Activated T-helper 2 cell treated with anti-CD3 and anti-CD28 coated beads, Interferon-gamma antibody, Interleukin-2, Interleukin-4, amounts not matched to agents 10 μg/mL and 5 μg/mL and 100 μg/mL, durations not matched to agents 14 hours and 24 hours and 36 hours (primary cell): ENCODE results near the gene NTRK2. TPM values are rescaled to one million over a fixed set of nuclear protein-coding genes. Genes with fewer than 3 reads are reported as not detected.
"Not testable (repeated sequence)": the region's sequence is repeated elsewhere in the genome, so short reads cannot be mapped to it uniquely, and the experiment has no call there.

Experiments
- DNase-seq: peaks from one replicate; pipeline ENCODE4 v3.0.0; 2021; ENCODE audit warnings: low spot score
- H3K27ac Mint-ChIP-seq: one replicate; pipeline ENCODE4 v1.8.0; 2021; ENCODE audit warnings: mixed read lengths
- H3K27me3 Mint-ChIP-seq: one replicate; pipeline ENCODE4 v1.8.0; 2021; ENCODE audit warnings: low read depth, mixed read lengths
- H3K36me3 Mint-ChIP-seq: one replicate; pipeline ENCODE4 v1.8.0; 2021; ENCODE audit warnings: low read depth, mixed read lengths
- H3K4me1 Mint-ChIP-seq: one replicate; pipeline ENCODE4 v1.8.0; 2021; ENCODE audit warnings: low read depth, mixed read lengths
- H3K4me3 Mint-ChIP-seq: one replicate; pipeline ENCODE4 v1.8.0; 2021; ENCODE audit warnings: low read depth, mild to moderate bottlenecking, moderate library complexity, mixed read lengths
- H3K9me3 Mint-ChIP-seq: one replicate; pipeline ENCODE4 v1.8.0; 2021; ENCODE audit warnings: mixed read lengths
- intact Hi-C: fragments of 100-400 bp; cut with micrococcal nuclease; formaldehyde crosslinking; loops from one replicate; pipeline ENCODE4 v1.15.1; 2023
- total RNA-seq: library from RNA; stranded (reverse); gene quantifications from 2 replicates; pipeline ENCODE4 v1.2.3, GENCODE V29; 2022

NTRK2 gene
- total RNA-seq, 1 donor from 2014 or later, result 1.6 TPM

- intact Hi-C loops, result no loop called here
- no peak overlapping the region for H3K4me3 Mint-ChIP-seq
- DNase-seq, result no peak
- no peaks in the 10 kb centered on the region for H3K4me1 Mint-ChIP-seq
- no peaks in the 10 kb centered on the region for H3K9me3 Mint-ChIP-seq
- H3K27me3 Mint-ChIP-seq, result no peaks in the 10 kb centered on the region
- no peak overlapping the region for H3K27ac Mint-ChIP-seq
- no peaks in the 10 kb centered on the region for H3K36me3 Mint-ChIP-seq
Measured at GRCh38 chr9:84891924-84892323, 222.4 kb downstream of the NTRK2 start.

GRCh38 chr9:84893419-84894128 is 224.0 kb downstream of the NTRK2 start:
- intact Hi-C loops, result no loop called here
- Mint-ChIP-seq H3K27ac (no peak overlapping the region), H3K27me3 (no peaks in the 10 kb centered on the region), H3K4me1 (no peaks in the 10 kb centered on the region), H3K4me3 (no peak overlapping the region), H3K36me3 (no peaks in the 10 kb centered on the region), H3K9me3 (no peaks in the 10 kb centered on the region)
- DNase-seq, result no peak

- intact Hi-C loops, result no loop called here
- Mint-ChIP-seq H3K4me1 (no peaks in the 10 kb centered on the region), H3K27me3 (no peaks in the 10 kb centered on the region), H3K4me3 (no peak overlapping the region), H3K27ac (no peak overlapping the region), H3K36me3 (no peaks in the 10 kb centered on the region), H3K9me3 (no peaks in the 10 kb centered on the region)
- DNase-seq, result no peak
Measured at GRCh38 chr9:84894859-84895258, 225.3 kb downstream of the NTRK2 start.

- no peak for DNase-seq
- H3K9me3 Mint-ChIP-seq, result no peaks in the 10 kb centered on the region
- no peaks in the 10 kb centered on the region for H3K4me1 Mint-ChIP-seq
- H3K4me3 Mint-ChIP-seq, result no peak overlapping the region
- H3K27me3 Mint-ChIP-seq, result no peaks in the 10 kb centered on the region
- intact Hi-C loops, result no loop called here
- no peak overlapping the region for H3K27ac Mint-ChIP-seq
- H3K36me3 Mint-ChIP-seq, result no peaks in the 10 kb centered on the region
Measured at GRCh38 chr9:84897362-84898094, 228.0 kb downstream of the NTRK2 start.

GRCh38 chr9:84898188-84898587 is 228.7 kb downstream of the NTRK2 start:
- Mint-ChIP-seq H3K36me3 (no peaks in the 10 kb centered on the region), H3K9me3 (no peaks in the 10 kb centered on the region), H3K4me3 (no peak overlapping the region), H3K4me1 (no peaks in the 10 kb centered on the region), H3K27ac (no peak overlapping the region), H3K27me3 (no peaks in the 10 kb centered on the region)
- intact Hi-C loops, result no loop called here
- no peak for DNase-seq

GRCh38 chr9:84898618-84899017 is 229.1 kb downstream of the NTRK2 start:
- H3K27ac Mint-ChIP-seq, H3K4me3 Mint-ChIP-seq, H3K9me3 Mint-ChIP-seq, H3K27me3 Mint-ChIP-seq, H3K4me1 Mint-ChIP-seq, H3K36me3 Mint-ChIP-seq, DNase-seq, intact Hi-C loops: not testable (repeated sequence)

GRCh38 chr9:84899326-84899725 is 229.8 kb downstream of the NTRK2 start:
- H3K4me3 Mint-ChIP-seq, result no peak overlapping the region
- no peaks in the 10 kb centered on the region for H3K4me1 Mint-ChIP-seq
- H3K27ac Mint-ChIP-seq, result no peak overlapping the region
- intact Hi-C loops, result no loop called here
- H3K27me3 Mint-ChIP-seq, result no peaks in the 10 kb centered on the region
- DNase-seq, result no peak
- H3K9me3 Mint-ChIP-seq, result no peaks in the 10 kb centered on the region
- no peaks in the 10 kb centered on the region for H3K36me3 Mint-ChIP-seq

GRCh38 chr9:84900421-84900820 is 230.9 kb downstream of the NTRK2 start:
- Mint-ChIP-seq H3K27ac (no peak overlapping the region), H3K4me3 (no peak overlapping the region), H3K4me1 (no peaks in the 10 kb centered on the region), H3K27me3 (no peaks in the 10 kb centered on the region), H3K36me3 (no peaks in the 10 kb centered on the region), H3K9me3 (no peaks in the 10 kb centered on the region)
- intact Hi-C loops, result no loop called here
- no peak for DNase-seq

GRCh38 chr9:84903963-84904362 is 234.4 kb downstream of the NTRK2 start:
- Mint-ChIP-seq H3K36me3 (no peaks in the 10 kb centered on the region), H3K27ac (no peak overlapping the region), H3K4me1 (no peaks in the 10 kb centered on the region), H3K4me3 (no peak overlapping the region), H3K27me3 (peaks cover 4% of the 10 kb centered on the region), H3K9me3 (no peaks in the 10 kb centered on the region)
- intact Hi-C loops, result no loop called here
- no peak for DNase-seq

- H3K27ac Mint-ChIP-seq, result no peak overlapping the region
- H3K9me3 Mint-ChIP-seq, result no peaks in the 10 kb centered on the region
- no peaks in the 10 kb centered on the region for H3K4me1 Mint-ChIP-seq
- intact Hi-C loops, result no loop called here
- H3K4me3 Mint-ChIP-seq, result no peak overlapping the region
- H3K36me3 Mint-ChIP-seq, result no peaks in the 10 kb centered on the region
- DNase-seq, result no peak
- H3K27me3 Mint-ChIP-seq, result no peaks in the 10 kb centered on the region
Measured at GRCh38 chr9:84916769-84917168, 247.2 kb downstream of the NTRK2 start.

GRCh38 chr9:84917366-84918070 is 248.0 kb downstream of the NTRK2 start:
- H3K27me3 Mint-ChIP-seq, result no peaks in the 10 kb centered on the region
- H3K36me3 Mint-ChIP-seq, result no peaks in the 10 kb centered on the region
- H3K9me3 Mint-ChIP-seq, result no peaks in the 10 kb centered on the region
- DNase-seq, result no peak
- no peak overlapping the region for H3K4me3 Mint-ChIP-seq
- no peak overlapping the region for H3K27ac Mint-ChIP-seq
- intact Hi-C loops, result no loop called here
- H3K4me1 Mint-ChIP-seq, result no peaks in the 10 kb centered on the region

GRCh38 chr9:84919440-84919839 is 249.9 kb downstream of the NTRK2 start:
- no peak for DNase-seq
- H3K4me3 Mint-ChIP-seq, result no peak overlapping the region
- H3K4me1 Mint-ChIP-seq, result no peaks in the 10 kb centered on the region
- H3K27me3 Mint-ChIP-seq, result no peaks in the 10 kb centered on the region
- H3K36me3 Mint-ChIP-seq, result no peaks in the 10 kb centered on the region
- no peak overlapping the region for H3K27ac Mint-ChIP-seq
- H3K9me3 Mint-ChIP-seq, result no peaks in the 10 kb centered on the region
- intact Hi-C loops, result no loop called here

- Mint-ChIP-seq H3K4me3 (no peak overlapping the region), H3K4me1 (no peaks in the 10 kb centered on the region), H3K9me3 (no peaks in the 10 kb centered on the region), H3K36me3 (no peaks in the 10 kb centered on the region), H3K27ac (no peak overlapping the region), H3K27me3 (no peaks in the 10 kb centered on the region)
- DNase-seq, result no peak
- intact Hi-C loops, result no loop called here
Measured at GRCh38 chr9:84921175-84921574, 251.6 kb downstream of the NTRK2 start.
